HG03460 (cell line): ENCODE measurements around the gene ATAD3A.

ENCODE experiments used
- ATAC-seq: cut with Tn5 transposase; IDR thresholded peaks from one replicate; pipeline ENCODE4 v1.9.1; 2021; ENCODE audit not compliant: unreplicated experiment

The ATAD3A gene

GRCh38 chr1:1538989-1539309, 27.0 kb downstream of the ATAD3A start:
- ATAC-seq = no peak

- ATAC-seq = no peak
Observed at GRCh38 chr1:1539310-1540089, 27.5 kb downstream of the ATAD3A start.

GRCh38 chr1:1540090-1540817, 28.3 kb downstream of the ATAD3A start, which contains the start of gene TMEM240:
Gene TMEM240, minus strand, starts transcription at chr1:1540624. Its CDS starts 278 bp downstream, at chr1:1540346.
- ATAC-seq = no peak

- ATAC-seq = no peak
Observed at GRCh38 chr1:1540818-1541628, 29.1 kb downstream of the ATAD3A start.

GRCh38 chr1:1541956-1542765, 30.2 kb downstream of the ATAD3A start:
- ATAC-seq = no peak

GRCh38 chr1:1542766-1543705, 31.1 kb downstream of the ATAD3A start:
- no peak for ATAC-seq

GRCh38 chr1:1543706-1544099, 31.7 kb downstream of the ATAD3A start:
- no peak for ATAC-seq

- ATAC-seq = no peak
Observed at GRCh38 chr1:1544544-1544943, 32.6 kb downstream of the ATAD3A start.

GRCh38 chr1:1545946-1546737, 34.2 kb downstream of the ATAD3A start:
- ATAC-seq = no peak

- no peak for ATAC-seq
Observed at GRCh38 chr1:1547011-1547410, 35.0 kb downstream of the ATAD3A start.

- no peak for ATAC-seq
Observed at GRCh38 chr1:1547476-1547875, 35.5 kb downstream of the ATAD3A start.

- no peak for ATAC-seq
Observed at GRCh38 chr1:1548591-1548990, 36.6 kb downstream of the ATAD3A start.

GRCh38 chr1:1550087-1550486, 38.1 kb downstream of the ATAD3A start:
- no peak for ATAC-seq

GRCh38 chr1:1550591-1551432, 38.9 kb downstream of the ATAD3A start:
- ATAC-seq = no peak

- no peak for ATAC-seq
Observed at GRCh38 chr1:1551524-1552262, 39.7 kb downstream of the ATAD3A start.

GRCh38 chr1:1552263-1552639, 40.3 kb downstream of the ATAD3A start:
- ATAC-seq = no peak

- ATAC-seq = no peak
Observed at GRCh38 chr1:1553821-1554494, 42.0 kb downstream of the ATAD3A start.
